BLaER1 treated with 17β-estradiol and CSF1 and Interleukin-3, amounts not matched to agents 10 nM and 100 nM (cell line): ENCODE measurements around the gene ASIC1.

Experiments
- H3K27ac ChIP-seq, 11 experiments: shearing (Covaris generic); formaldehyde crosslinking; 2 replicates each; pipeline ENCODE4 v1.8.1; 2022
- H3K27me3 ChIP-seq, 11 experiments: shearing (Covaris generic); formaldehyde crosslinking; 2 replicates each; pipeline ENCODE4 v1.8.1; 2022
- H3K36me3 ChIP-seq, 11 experiments: shearing (Covaris generic); formaldehyde crosslinking; 2 replicates each; pipeline ENCODE4 v1.8.1; 2022
- H3K4me1 ChIP-seq, 10 experiments: shearing (Covaris generic); formaldehyde crosslinking; 2 replicates each; pipeline ENCODE4 v1.8.1; 2022
- H3K4me2 ChIP-seq, 11 experiments: shearing (Covaris generic); formaldehyde crosslinking; 2 replicates each; pipeline ENCODE4 v1.8.1; 2022
- H3K4me3 ChIP-seq, 10 experiments: shearing (Covaris generic); formaldehyde crosslinking; 2 replicates each; pipeline ENCODE4 v1.8.1; 2022
- H3K9ac ChIP-seq, 11 experiments: shearing (Covaris generic); formaldehyde crosslinking; 2 replicates each; pipeline ENCODE4 v1.8.1; 2022
- H3K9me3 ChIP-seq, 11 experiments: shearing (Covaris generic); formaldehyde crosslinking; replicated peaks in 1 of 11; 2 replicates each; pipeline ENCODE4 v1.8.1; 2022
- H4K20me1 ChIP-seq, 11 experiments: shearing (Covaris generic); formaldehyde crosslinking; 2 replicates each; pipeline ENCODE4 v1.8.1; 2022
- Cebpa-rat ChIP-seq, 11 experiments: shearing (Covaris generic); IDR thresholded peaks; 2 replicates each; pipeline ENCODE4 v1.8.1; 2022

ASIC1 gene

DNA sequence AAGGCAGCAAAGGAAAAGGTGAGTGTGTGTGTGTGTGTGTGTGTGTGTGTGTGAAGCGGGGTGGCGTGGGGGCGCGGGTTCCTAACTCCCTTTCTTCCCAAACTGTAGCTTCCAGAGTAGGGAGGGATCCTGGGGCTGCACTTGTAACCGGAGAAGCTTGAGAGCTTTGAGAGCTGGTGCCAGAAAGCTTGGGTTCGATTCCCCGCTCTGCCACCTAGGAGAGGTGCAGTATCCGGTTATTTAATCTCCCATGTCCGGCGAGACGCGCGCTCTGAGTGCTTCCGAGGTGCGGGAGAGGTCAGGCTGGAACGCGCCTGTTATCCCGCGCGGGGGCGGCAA lies 24.9 kb upstream of the ASIC1 start:
- TF ChIP-seq Cebpa-rat (IDR thresholded peaks at IDR 0.05) = no peak
- H3K4me3 ChIP-seq = no peak overlapping the region
- H3K36me3 ChIP-seq = no peaks in the 10 kb centered on the region
- H3K9me3 ChIP-seq = no peaks in the 10 kb centered on the region
- no peaks in the 10 kb centered on the region for H3K27me3 ChIP-seq
- H3K4me2 ChIP-seq = peak overlapping the region in 7 of 11 experiments; percentile 53 to 95 (median 77); a peak in 13 of 22 replicates
- no peaks in the 10 kb centered on the region for H4K20me1 ChIP-seq
- H3K27ac ChIP-seq = peak overlapping the region in 7 of 11 experiments; percentile 47 to 73 (median 64); a peak in 11 of 22 replicates
- H3K4me1 ChIP-seq = peaks cover 0 to 34% (median 15%) of the 10 kb centered on the region in 10 experiments; a peak in 18 of 20 replicates
- peak overlapping the region in 2 of 11 experiments; percentile 40 to 55; a peak in 2 of 22 replicates for H3K9ac ChIP-seq

- Histone ChIP-seq H3K4me1 (peaks cover 0 to 34% (median 15%) of the 10 kb centered on the region in 10 experiments; a peak in 18 of 20 replicates), H3K9ac (peak overlapping the region in 6 of 11 experiments; percentile 33 to 55 (median 38); a peak in 6 of 22 replicates), H4K20me1 (no peaks in the 10 kb centered on the region)
These were observed 24.4 kb upstream of the ASIC1 start for GRCh38 chr12:50032854-50033581.

DNA sequence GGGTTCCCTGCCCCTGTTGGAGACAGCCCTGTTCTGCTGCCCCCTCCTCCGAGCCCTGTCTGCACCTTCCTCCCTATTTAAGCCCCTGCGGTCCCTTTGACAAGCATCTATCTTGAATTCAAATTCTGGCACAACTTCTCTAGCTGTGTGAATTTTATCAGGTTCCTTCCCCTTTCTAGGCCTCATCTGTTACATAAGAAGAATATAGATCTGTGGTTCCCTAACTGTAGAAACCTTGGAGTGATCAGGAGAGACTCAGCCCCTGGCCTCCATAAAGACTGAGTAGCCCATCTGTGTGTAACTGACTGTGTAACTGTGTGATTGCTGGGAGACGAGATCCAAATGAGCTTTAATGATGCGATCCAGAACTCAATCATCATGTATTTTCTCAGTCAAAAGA lies 19.1 kb upstream of the ASIC1 start:
- no peaks in the 10 kb centered on the region for H3K9me3 ChIP-seq
- no peak overlapping the region for H3K4me3 ChIP-seq
- no peaks in the 10 kb centered on the region for H3K36me3 ChIP-seq
- TF ChIP-seq Cebpa-rat (IDR thresholded peaks at IDR 0.05) = no peak
- H3K9ac ChIP-seq = 0 out of 22 replicates have a peak overlapping the region, but pooled peaks of 1 of the 11 experiments have one; percentile 4
- peaks cover 0 to 22% (median 7%) of the 10 kb centered on the region in 10 experiments; a peak in 18 of 20 replicates for H3K4me1 ChIP-seq
- H3K27ac ChIP-seq = no peak overlapping the region
- H4K20me1 ChIP-seq = no peaks in the 10 kb centered on the region
- no peaks in the 10 kb centered on the region for H3K27me3 ChIP-seq
- no peak overlapping the region for H3K4me2 ChIP-seq

More at GRCh38 chr12:50032854-50033581, 24.4 kb upstream of the ASIC1 start:
- Histone ChIP-seq H3K27me3 (no peaks in the 10 kb centered on the region), H3K4me2 (peak overlapping the region in 10 of 11 experiments; percentile 15 to 95 (median 62); a peak in 18 of 22 replicates), H3K36me3 (no peaks in the 10 kb centered on the region), H3K9me3 (no peaks in the 10 kb centered on the region), H3K27ac (peak overlapping the region in 8 of 11 experiments; percentile 29 to 73 (median 58); a peak in 13 of 22 replicates), H3K4me3 (no peak overlapping the region)
- TF ChIP-seq Cebpa-rat (IDR thresholded peaks at IDR 0.05) = no peak

DNA sequence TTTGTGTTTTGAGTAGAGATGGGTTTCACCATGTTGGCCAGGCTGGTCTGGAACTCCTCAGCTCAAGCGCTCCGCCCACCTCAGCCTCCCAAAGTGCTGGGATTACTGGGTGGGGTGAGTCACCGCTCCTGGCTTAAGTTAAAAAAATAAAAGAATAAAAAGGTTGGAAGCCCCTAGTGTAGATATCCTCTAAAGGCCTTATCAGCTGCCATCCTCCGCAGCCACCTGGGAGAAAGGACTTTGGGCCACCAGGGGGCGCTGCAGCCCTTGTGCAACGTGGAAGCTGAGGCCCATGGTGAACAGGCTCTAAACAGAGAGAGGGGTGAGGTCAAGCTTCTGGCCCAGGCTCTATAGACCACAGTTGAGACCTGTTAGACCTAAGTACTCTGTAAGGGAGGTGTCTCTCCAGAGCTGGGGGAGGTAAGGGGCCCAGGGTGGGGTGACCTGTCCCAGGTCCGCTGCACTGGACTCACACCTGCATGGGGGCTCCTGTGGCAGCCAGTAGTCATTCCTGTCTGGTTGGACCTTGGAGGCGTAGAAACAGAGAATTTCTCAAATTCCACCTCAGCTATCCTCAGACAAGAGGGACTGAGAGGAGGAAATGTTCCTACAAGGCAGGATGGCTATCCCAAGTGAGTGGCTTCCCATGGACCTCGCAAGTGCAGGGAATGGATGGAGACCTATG lies 18.1 kb upstream of the ASIC1 start:
- Histone ChIP-seq H4K20me1 (no peaks in the 10 kb centered on the region), H3K4me2 (no peak overlapping the region), H3K9ac (peak overlapping the region in 1 of 11 experiments; percentile 25; a peak in 1 of 22 replicates), H3K4me1 (peaks cover 0 to 12% (median 0%) of the 10 kb centered on the region in 10 experiments; a peak in 7 of 20 replicates), H3K9me3 (no peaks in the 10 kb centered on the region), H3K27ac (no peak overlapping the region), H3K4me3 (no peak overlapping the region), H3K36me3 (no peaks in the 10 kb centered on the region), H3K27me3 (no peaks in the 10 kb centered on the region)
- no peak for TF ChIP-seq Cebpa-rat (IDR thresholded peaks at IDR 0.05)

- Histone ChIP-seq H3K27me3 (no peaks in the 10 kb centered on the region), H3K9me3 (no peaks in the 10 kb centered on the region), H4K20me1 (no peaks in the 10 kb centered on the region), H3K27ac (no peak overlapping the region), H3K4me2 (no peak overlapping the region), H3K36me3 (no peaks in the 10 kb centered on the region), H3K4me3 (no peak overlapping the region), H3K4me1 (peaks cover 0 to 8% (median 0%) of the 10 kb centered on the region in 10 experiments; a peak in 5 of 20 replicates), H3K9ac (no peak overlapping the region)
- TF ChIP-seq Cebpa-rat (IDR thresholded peaks at IDR 0.05) = no peak
These were observed 16.7 kb upstream of the ASIC1 start for GRCh38 chr12:50040657-50041056.

- no peak overlapping the region for H3K27ac ChIP-seq
- H3K9me3 ChIP-seq = no peaks in the 10 kb centered on the region
- no peak overlapping the region for H3K4me2 ChIP-seq
- no peak for TF ChIP-seq Cebpa-rat (IDR thresholded peaks at IDR 0.05)
- H3K4me1 ChIP-seq = peaks cover 0 to 8% (median 0%) of the 10 kb centered on the region in 10 experiments; a peak in 5 of 20 replicates
- no peaks in the 10 kb centered on the region for H3K27me3 ChIP-seq
- no peaks in the 10 kb centered on the region for H4K20me1 ChIP-seq
- no peak overlapping the region for H3K4me3 ChIP-seq
- H3K9ac ChIP-seq = no peak overlapping the region
- H3K36me3 ChIP-seq = no peaks in the 10 kb centered on the region
These were observed 16.1 kb upstream of the ASIC1 start for GRCh38 chr12:50041062-50041860.

DNA sequence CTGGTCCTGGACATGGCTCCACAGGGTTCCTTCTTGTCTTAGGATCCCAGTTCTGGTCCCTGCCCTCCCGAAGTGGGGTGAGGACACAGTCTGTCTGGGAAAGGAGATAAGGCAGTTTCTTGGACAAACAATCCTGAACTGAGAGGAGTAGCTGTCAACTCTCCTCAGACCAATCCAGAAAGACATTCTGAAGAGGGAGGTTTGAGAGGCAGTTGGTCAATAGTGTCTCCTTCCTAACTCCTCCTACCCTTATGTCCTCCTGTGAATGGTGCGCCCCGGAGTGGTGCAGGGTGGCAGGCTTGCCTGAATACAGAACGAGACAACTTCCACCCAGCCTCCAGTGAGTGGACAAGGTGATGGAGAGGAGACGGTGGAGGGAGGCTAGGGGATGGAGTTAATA lies 15.4 kb upstream of the ASIC1 start:
- no peak for TF ChIP-seq Cebpa-rat (IDR thresholded peaks at IDR 0.05)
- Histone ChIP-seq H4K20me1 (no peaks in the 10 kb centered on the region), H3K4me2 (no peak overlapping the region), H3K27me3 (no peaks in the 10 kb centered on the region), H3K9ac (no peak overlapping the region), H3K4me3 (no peak overlapping the region), H3K27ac (no peak overlapping the region), H3K9me3 (no peaks in the 10 kb centered on the region), H3K4me1 (peaks cover 0 to 8% (median 0%) of the 10 kb centered on the region in 10 experiments; a peak in 5 of 20 replicates), H3K36me3 (no peaks in the 10 kb centered on the region)

- no peak for TF ChIP-seq Cebpa-rat (IDR thresholded peaks at IDR 0.05)
- no peak overlapping the region for H3K9ac ChIP-seq
- no peaks in the 10 kb centered on the region for H3K27me3 ChIP-seq
These were observed 14.7 kb upstream of the ASIC1 start for GRCh38 chr12:50042693-50043092.

More at GRCh38 chr12:50042693-50043092, 14.7 kb upstream of the ASIC1 start:
- no peaks in the 10 kb centered on the region for H3K36me3 ChIP-seq
- H3K4me2 ChIP-seq = no peak overlapping the region; a peak in 1 of 22 replicates
- peaks cover 0 to 8% (median 0%) of the 10 kb centered on the region in 10 experiments; a peak in 5 of 20 replicates for H3K4me1 ChIP-seq
- no peaks in the 10 kb centered on the region for H4K20me1 ChIP-seq
- H3K27ac ChIP-seq = no peak overlapping the region
- H3K4me3 ChIP-seq = no peak overlapping the region
- no peaks in the 10 kb centered on the region for H3K9me3 ChIP-seq
